ENCODE measurements around the gene PARP2.

PARP2 gene

DNA sequence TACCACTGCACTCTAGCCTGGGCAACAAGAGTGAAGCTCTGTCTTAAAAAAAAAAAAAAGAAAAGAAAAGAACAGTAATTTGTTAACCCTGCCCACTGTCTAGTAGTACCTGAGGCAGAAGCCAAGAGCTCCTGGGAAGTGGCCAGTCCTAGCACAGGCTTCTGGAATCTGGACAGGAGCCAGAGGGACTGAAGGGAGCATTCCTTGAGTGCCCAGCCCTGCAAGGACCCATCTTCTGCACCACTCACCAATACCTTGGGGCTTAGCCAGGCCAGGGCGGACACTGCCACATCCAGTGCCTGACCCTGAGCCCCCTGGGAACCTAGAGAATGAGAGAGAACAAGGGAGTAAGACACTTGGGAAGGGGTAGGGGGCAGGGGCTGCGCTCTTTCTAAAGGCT is 33.7 kb downstream of the PARP2 start:
- Histone ChIP-seq H3K4me2 (no peak overlapping the region), H4K20me1 (ENCODE audit: insufficient read depth) (no peaks in the 10 kb centered on the region), H2AFZ (ENCODE audit: low read depth) (no peak overlapping the region), H3K4me1 (ENCODE audit: low read depth, poor library complexity, severe bottlenecking) (no peaks in the 10 kb centered on the region), H3K79me2 (ENCODE audit: insufficient read depth, low read depth) (no peaks in the 10 kb centered on the region), H3K27ac (no peak overlapping the region), H3K9ac (no peak overlapping the region), H3K27me3 (ENCODE audit: insufficient read depth, low read depth) (no peaks in the 10 kb centered on the region), H3K36me3 (ENCODE audit: insufficient read depth) (no peaks in the 10 kb centered on the region), H3K4me3 (IDR thresholded peaks at IDR 0.05; ENCODE audit: insufficient read depth, low read depth, low read length) (no peak overlapping the region)
- no peak for TF ChIP-seq CTCF (conservative IDR thresholded peaks at IDR 0.05; ENCODE audit: low read depth, low read length)

GRCh38 chr14:20379743-20380142 is 36.3 kb downstream of the PARP2 start:
- no peak for TF ChIP-seq CTCF (conservative IDR thresholded peaks at IDR 0.05; ENCODE audit: low read depth, low read length)
- no peaks in the 10 kb centered on the region for H3K4me1 ChIP-seq (ENCODE audit: low read depth, poor library complexity, severe bottlenecking)
- H3K4me3 ChIP-seq (IDR thresholded peaks at IDR 0.05; ENCODE audit: insufficient read depth, low read depth, low read length) = no peak overlapping the region
- no peaks in the 10 kb centered on the region for H3K79me2 ChIP-seq (ENCODE audit: insufficient read depth, low read depth)
- H3K9ac ChIP-seq = no peak overlapping the region
- H3K36me3 ChIP-seq (ENCODE audit: insufficient read depth) = no peaks in the 10 kb centered on the region
- no peaks in the 10 kb centered on the region for H4K20me1 ChIP-seq (ENCODE audit: insufficient read depth)
- H3K27ac ChIP-seq = no peak overlapping the region
- H3K27me3 ChIP-seq (ENCODE audit: insufficient read depth, low read depth) = no peaks in the 10 kb centered on the region
- H2AFZ ChIP-seq (ENCODE audit: low read depth) = no peak overlapping the region
- no peak overlapping the region for H3K4me2 ChIP-seq

DNA sequence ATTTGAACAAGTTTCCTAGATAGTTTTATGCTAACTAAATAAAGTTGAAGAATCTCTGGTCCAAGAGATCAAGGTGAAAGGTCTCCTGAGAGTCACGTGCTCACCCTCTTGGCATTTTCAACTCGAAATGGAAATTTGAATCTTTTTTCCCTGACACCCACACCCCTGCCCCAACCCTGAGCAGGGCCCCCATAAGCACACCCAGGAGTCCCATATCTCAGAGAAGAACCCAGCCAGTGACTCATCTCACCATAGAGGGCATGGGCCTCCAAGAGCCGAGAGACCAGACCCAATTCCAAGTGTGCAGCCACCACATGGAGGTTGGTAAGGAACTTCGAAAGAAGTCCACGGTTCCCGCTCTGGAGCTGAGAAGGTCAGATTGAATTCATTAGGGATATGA is 37.2 kb downstream of the PARP2 start:
- Histone ChIP-seq H3K4me2 (no peak overlapping the region), H4K20me1 (ENCODE audit: insufficient read depth) (no peaks in the 10 kb centered on the region), H3K9ac (no peak overlapping the region), H3K79me2 (ENCODE audit: insufficient read depth, low read depth) (no peaks in the 10 kb centered on the region), H3K27ac (no peak overlapping the region), H3K27me3 (ENCODE audit: insufficient read depth, low read depth) (no peaks in the 10 kb centered on the region), H2AFZ (ENCODE audit: low read depth) (no peak overlapping the region), H3K4me3 (IDR thresholded peaks at IDR 0.05; ENCODE audit: insufficient read depth, low read depth, low read length) (no peak overlapping the region), H3K4me1 (ENCODE audit: low read depth, poor library complexity, severe bottlenecking) (no peaks in the 10 kb centered on the region), H3K36me3 (ENCODE audit: insufficient read depth) (no peaks in the 10 kb centered on the region)
- TF ChIP-seq CTCF (conservative IDR thresholded peaks at IDR 0.05; ENCODE audit: low read depth, low read length) = no peak

GRCh38 chr14:20381341-20381740 is 37.9 kb downstream of the PARP2 start:
- no peaks in the 10 kb centered on the region for H3K27me3 ChIP-seq (ENCODE audit: insufficient read depth, low read depth)
- no peak overlapping the region for H3K4me3 ChIP-seq (IDR thresholded peaks at IDR 0.05; ENCODE audit: insufficient read depth, low read depth, low read length)
- TF ChIP-seq CTCF (conservative IDR thresholded peaks at IDR 0.05; ENCODE audit: low read depth, low read length) = no peak
- no peak overlapping the region for H3K9ac ChIP-seq
- no peak overlapping the region for H3K4me2 ChIP-seq
- H2AFZ ChIP-seq (ENCODE audit: low read depth) = no peak overlapping the region
- H3K79me2 ChIP-seq (ENCODE audit: insufficient read depth, low read depth) = no peaks in the 10 kb centered on the region
- no peaks in the 10 kb centered on the region for H3K36me3 ChIP-seq (ENCODE audit: insufficient read depth)
- no peaks in the 10 kb centered on the region for H3K4me1 ChIP-seq (ENCODE audit: low read depth, poor library complexity, severe bottlenecking)
- no peak overlapping the region for H3K27ac ChIP-seq
- no peaks in the 10 kb centered on the region for H4K20me1 ChIP-seq (ENCODE audit: insufficient read depth)

DNA sequence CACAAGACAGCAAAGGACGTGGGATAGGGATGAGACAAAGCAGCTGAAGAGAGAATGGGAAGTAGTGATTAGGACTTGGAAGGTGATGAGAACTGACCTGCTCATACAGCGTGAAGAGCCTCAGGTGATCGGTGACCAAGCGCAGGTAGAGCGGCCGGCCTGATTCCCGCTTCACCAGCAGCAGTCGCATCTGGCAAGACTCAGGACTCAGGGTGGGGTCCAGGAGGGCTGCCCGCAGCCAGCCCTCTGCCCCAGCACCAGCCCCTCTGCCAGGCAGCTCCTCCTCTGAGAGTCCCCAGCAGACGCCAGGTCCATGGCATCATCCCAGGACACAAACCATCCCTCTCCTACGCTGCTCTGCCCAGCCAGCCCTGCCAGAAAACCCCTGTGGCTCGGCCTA is 39.1 kb downstream of the PARP2 start:
- Histone ChIP-seq H3K4me2 (no peak overlapping the region), H3K4me1 (ENCODE audit: low read depth, poor library complexity, severe bottlenecking) (no peaks in the 10 kb centered on the region), H2AFZ (ENCODE audit: low read depth) (no peak overlapping the region), H3K36me3 (ENCODE audit: insufficient read depth) (no peaks in the 10 kb centered on the region), H4K20me1 (ENCODE audit: insufficient read depth) (no peaks in the 10 kb centered on the region), H3K79me2 (ENCODE audit: insufficient read depth, low read depth) (no peaks in the 10 kb centered on the region), H3K9ac (no peak overlapping the region), H3K27me3 (ENCODE audit: insufficient read depth, low read depth) (no peaks in the 10 kb centered on the region), H3K4me3 (IDR thresholded peaks at IDR 0.05; ENCODE audit: insufficient read depth, low read depth, low read length) (no peak overlapping the region), H3K27ac (no peak overlapping the region)
- no peak for TF ChIP-seq CTCF (conservative IDR thresholded peaks at IDR 0.05; ENCODE audit: low read depth, low read length)
